Measurements from ENCODE around the gene APLN. TPM values are rescaled to one million over a fixed set of nuclear protein-coding genes. Genes with fewer than 3 reads are reported as not detected.

Gene APLN
- total RNA-seq, 1 donor from 2014 or later: 0.29 TPM

DNA sequence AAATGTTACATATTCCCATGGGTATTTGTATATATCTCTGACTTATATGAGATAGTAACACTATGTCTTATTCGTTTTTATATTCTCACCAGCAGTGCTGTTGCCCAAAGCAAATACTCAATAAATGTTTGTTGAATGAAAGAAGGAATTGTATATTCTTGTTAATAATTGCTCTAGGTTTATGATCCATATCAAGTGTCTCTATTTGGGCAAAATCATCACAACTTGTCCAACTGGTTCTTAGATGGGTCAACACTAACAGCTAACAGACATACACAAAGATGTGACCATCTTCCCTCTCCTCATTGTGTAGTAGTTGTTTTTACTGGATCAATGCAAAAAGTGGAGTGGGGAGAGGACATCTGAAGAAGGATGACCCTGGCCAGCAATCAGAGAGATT, 6.6 kb upstream of the APLN start:
- no peak for DNase-seq (ENCODE audit: low spot score in 2 of 2, unreplicated experiment in 2 of 2)
- no peaks in the 10 kb centered on the region for H3K36me3 Mint-ChIP-seq
- no peak overlapping the region for H3K4me3 Mint-ChIP-seq
- H3K27ac Mint-ChIP-seq: no peak overlapping the region
- TF ChIP-seq, protein P1, sequence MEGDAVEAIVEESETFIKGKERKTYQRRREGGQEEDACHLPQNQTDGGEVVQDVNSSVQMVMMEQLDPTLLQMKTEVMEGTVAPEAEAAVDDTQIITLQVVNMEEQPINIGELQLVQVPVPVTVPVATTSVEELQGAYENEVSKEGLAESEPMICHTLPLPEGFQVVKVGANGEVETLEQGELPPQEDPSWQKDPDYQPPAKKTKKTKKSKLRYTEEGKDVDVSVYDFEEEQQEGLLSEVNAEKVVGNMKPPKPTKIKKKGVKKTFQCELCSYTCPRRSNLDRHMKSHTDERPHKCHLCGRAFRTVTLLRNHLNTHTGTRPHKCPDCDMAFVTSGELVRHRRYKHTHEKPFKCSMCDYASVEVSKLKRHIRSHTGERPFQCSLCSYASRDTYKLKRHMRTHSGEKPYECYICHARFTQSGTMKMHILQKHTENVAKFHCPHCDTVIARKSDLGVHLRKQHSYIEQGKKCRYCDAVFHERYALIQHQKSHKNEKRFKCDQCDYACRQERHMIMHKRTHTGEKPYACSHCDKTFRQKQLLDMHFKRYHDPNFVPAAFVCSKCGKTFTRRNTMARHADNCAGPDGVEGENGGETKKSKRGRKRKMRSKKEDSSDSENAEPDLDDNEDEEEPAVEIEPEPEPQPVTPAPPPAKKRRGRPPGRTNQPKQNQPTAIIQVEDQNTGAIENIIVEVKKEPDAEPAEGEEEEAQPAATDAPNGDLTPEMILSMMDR (IDR thresholded peaks at IDR 0.05; ENCODE audit: unreplicated experiment): no peak
- peaks cover 17% of the 10 kb centered on the region for H3K4me1 Mint-ChIP-seq
- no peaks in the 10 kb centered on the region for H3K27me3 Mint-ChIP-seq (ENCODE audit: low read depth)
- H3K9me3 Mint-ChIP-seq: peaks cover 4% of the 10 kb centered on the region

DNA sequence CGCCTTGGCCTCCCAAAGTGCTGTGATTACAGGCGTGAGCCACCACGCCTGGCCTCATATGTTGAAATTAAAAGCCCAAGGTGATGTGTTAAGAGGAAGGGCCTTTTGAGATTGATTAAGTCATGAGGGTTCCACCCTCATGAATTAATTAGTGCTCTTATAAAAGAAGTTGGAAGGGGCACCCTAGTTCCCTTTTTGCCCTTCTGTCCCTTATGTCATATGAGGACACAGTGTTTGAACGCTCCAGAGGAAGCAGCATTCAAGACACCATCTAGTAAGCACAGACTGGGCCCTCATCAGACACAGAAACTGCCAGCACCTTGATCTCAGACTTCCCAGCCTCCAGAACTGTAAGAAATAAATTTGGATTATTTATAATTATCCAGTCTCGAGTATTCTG, 5.1 kb upstream of the APLN start:
- no peak overlapping the region for H3K4me3 Mint-ChIP-seq
- TF ChIP-seq, protein P1 (IDR thresholded peaks at IDR 0.05; ENCODE audit: unreplicated experiment): no peak
- H3K27me3 Mint-ChIP-seq (ENCODE audit: low read depth): peaks cover 10% of the 10 kb centered on the region
- H3K27ac Mint-ChIP-seq: no peak overlapping the region
- H3K9me3 Mint-ChIP-seq: peaks cover 4% of the 10 kb centered on the region
- DNase-seq (ENCODE audit: low spot score in 2 of 2, unreplicated experiment in 2 of 2): no peak
- no peaks in the 10 kb centered on the region for H3K36me3 Mint-ChIP-seq
- peaks cover 8% of the 10 kb centered on the region for H3K4me1 Mint-ChIP-seq

GRCh38 chrX:129659141-129659540, 4.4 kb upstream of the APLN start:
- no peak for DNase-seq (ENCODE audit: low spot score in 2 of 2, unreplicated experiment in 2 of 2)
- Mint-ChIP-seq H3K4me3 (no peak overlapping the region), H3K36me3 (no peaks in the 10 kb centered on the region), H3K4me1 (peaks cover 8% of the 10 kb centered on the region), H3K27ac (no peak overlapping the region), H3K9me3 (peaks cover 4% of the 10 kb centered on the region), H3K27me3 (ENCODE audit: low read depth) (peaks cover 13% of the 10 kb centered on the region)
- TF ChIP-seq, protein P1 (IDR thresholded peaks at IDR 0.05; ENCODE audit: unreplicated experiment): no peak

GRCh38 chrX:129658429-129658828, 3.7 kb upstream of the APLN start:
- TF ChIP-seq, protein P1 (IDR thresholded peaks at IDR 0.05; ENCODE audit: unreplicated experiment): no peak
- Mint-ChIP-seq H3K36me3 (no peaks in the 10 kb centered on the region), H3K9me3 (peaks cover 4% of the 10 kb centered on the region), H3K27me3 (ENCODE audit: low read depth) (peaks cover 20% of the 10 kb centered on the region), H3K27ac (no peak overlapping the region), H3K4me3 (no peak overlapping the region), H3K4me1 (peaks cover 8% of the 10 kb centered on the region)
- no peak for DNase-seq (ENCODE audit: low spot score in 2 of 2, unreplicated experiment in 2 of 2)

GRCh38 chrX:129655547-129656249, 942 bp upstream of the APLN start:
- Mint-ChIP-seq H3K36me3 (no peaks in the 10 kb centered on the region), H3K4me3 (peak overlapping the region; percentile 63), H3K9me3 (peaks cover 7% of the 10 kb centered on the region), H3K4me1 (peaks cover 4% of the 10 kb centered on the region), H3K27ac (no peak overlapping the region), H3K27me3 (ENCODE audit: low read depth) (peaks cover 44% of the 10 kb centered on the region)
- DNase-seq (ENCODE audit: low spot score in 2 of 2, unreplicated experiment in 2 of 2): no peak
- TF ChIP-seq, protein P1 (IDR thresholded peaks at IDR 0.05; ENCODE audit: unreplicated experiment): no peak
